Urinary bladder (tissue), 4 donors: ENCODE results near the gene BLTP2. TPM values are rescaled to one million over a fixed set of nuclear protein-coding genes. Genes with fewer than 3 reads are reported as not detected.

ENCODE experiments used
- DNase-seq: peaks from one replicate; pipeline ENCODE4 v3.0.0-alpha.2; 2015; ENCODE audit errors: extremely low spot score
- H3K27ac ChIP-seq: one replicate; pipeline ENCODE4 v1.5.1; 2013; ENCODE audit warnings: low read depth, mild to moderate bottlenecking, moderate library complexity
- H3K36me3 ChIP-seq: one replicate; pipeline ENCODE4 v1.6.1; 2013; ENCODE audit warnings: mild to moderate bottlenecking, moderate library complexity; ENCODE audit not compliant: insufficient read depth
- H3K4me1 ChIP-seq: one replicate; pipeline ENCODE4 v1.6.1; 2013; ENCODE audit warnings: mild to moderate bottlenecking, moderate library complexity; ENCODE audit not compliant: insufficient read depth
- H3K4me3 ChIP-seq: one replicate; pipeline ENCODE4 v1.5.1; 2013; ENCODE audit warnings: low read depth, low read length
- WGBS: extraction: QIAGEN DNeasy Blood & Tissue Kit; methylation state at CpG from one replicate; pipeline ENCODE4 v1.1.7; 2013; 5-methylcytosine and 5-hydroxymethylcytosine counted together
- polyA plus RNA-seq: library from polyadenylated mRNA; stranded (reverse); fragments of 200-250 nt; gene quantifications from one replicate; pipeline ENCODE4 v1.2.3, GENCODE V29; 2013
- total RNA-seq: library from RNA; depleted of rRNA; stranded (reverse); fragments of >200 nt; gene quantifications from one replicate; pipeline ENCODE4 v1.2.3, GENCODE V29; 2014
- donor health status: healthy with polysubstance abuse.
- donor health status: healthy.

The BLTP2 gene
- total RNA-seq = 66.6 TPM
- polyA plus RNA-seq = 42.1 TPM

GRCh38 chr17:28644787-28645575 lies at the start of gene BLTP2:
BLTP2 (minus strand) TSS chr17:28645158; CDS start chr17:28645056, 102 bp downstream.
- H3K36me3 ChIP-seq = no peaks in the 10 kb centered on the region
- 1% methylated on average over 88 of the region's 89 CpGs for WGBS
- peak within 1 kb of the TSS; percentile 97 for H3K4me3 ChIP-seq

GRCh38 chr17:28693869-28694268 lies 48.9 kb upstream of the BLTP2 start:
- Histone ChIP-seq H3K27ac (no peak overlapping the region), H3K36me3 (peaks cover 15% of the 10 kb centered on the region), H3K4me3 (no peak overlapping the region), H3K4me1 (no peaks in the 10 kb centered on the region)
- WGBS = 96% methylated on average over 1 of the region's 1 CpG
- DNase-seq = no peak

More at GRCh38 chr17:28644787-28645575, at the start of gene BLTP2:
- peak; percentile 89 for DNase-seq
- H3K27ac ChIP-seq = peak within 1 kb of the TSS; percentile 91
- H3K4me1 ChIP-seq = no peaks in the 10 kb centered on the region

- peaks cover 19% of the 10 kb centered on the region for H3K36me3 ChIP-seq
- WGBS = 97% methylated on average over 3 of the region's 3 CpGs
- H3K27ac ChIP-seq = no peak overlapping the region
- DNase-seq = no peak
- H3K4me1 ChIP-seq = no peaks in the 10 kb centered on the region
- H3K4me3 ChIP-seq = no peak overlapping the region
Measured at GRCh38 chr17:28689011-28689410, 44.1 kb upstream of the BLTP2 start.

GRCh38 chr17:28688481-28688880 lies 43.5 kb upstream of the BLTP2 start:
- DNase-seq = no peak
- H3K27ac ChIP-seq = no peak overlapping the region
- H3K4me3 ChIP-seq = no peak overlapping the region
- H3K4me1 ChIP-seq = no peaks in the 10 kb centered on the region
- 96% methylated on average over 4 of the region's 4 CpGs for WGBS
- peaks cover 19% of the 10 kb centered on the region for H3K36me3 ChIP-seq

GRCh38 chr17:28686296-28686695 lies 41.3 kb upstream of the BLTP2 start:
- Histone ChIP-seq H3K4me3 (no peak overlapping the region), H3K4me1 (no peaks in the 10 kb centered on the region), H3K27ac (no peak overlapping the region), H3K36me3 (peaks cover 22% of the 10 kb centered on the region)
- DNase-seq = no peak
- 94% methylated on average over 4 of the region's 4 CpGs for WGBS

- Histone ChIP-seq H3K4me3 (no peak overlapping the region), H3K4me1 (no peaks in the 10 kb centered on the region), H3K27ac (no peak overlapping the region), H3K36me3 (peaks cover 17% of the 10 kb centered on the region)
- 89% methylated on average over 5 of the region's 5 CpGs for WGBS
- DNase-seq = no peak
Measured at GRCh38 chr17:28685366-28685765, 40.4 kb upstream of the BLTP2 start.

- WGBS = 27% methylated on average over 3 of the region's 3 CpGs
- Histone ChIP-seq H3K4me3 (no peak overlapping the region), H3K4me1 (no peaks in the 10 kb centered on the region), H3K27ac (no peak overlapping the region), H3K36me3 (peaks cover 17% of the 10 kb centered on the region)
- no peak for DNase-seq
Measured at GRCh38 chr17:28684963-28685362, 40.0 kb upstream of the BLTP2 start.

- no peak for DNase-seq
- 92% methylated on average over 11 of the region's 11 CpGs for WGBS
- H3K36me3 ChIP-seq = peaks cover 16% of the 10 kb centered on the region
Measured at GRCh38 chr17:28682655-28683054, 37.7 kb upstream of the BLTP2 start.

GRCh38 chr17:28675980-28676379 lies 31.0 kb upstream of the BLTP2 start:
- 88% methylated on average over 7 of the region's 7 CpGs for WGBS
- H3K36me3 ChIP-seq = peaks cover 6% of the 10 kb centered on the region
- H3K4me3 ChIP-seq = no peak overlapping the region
- no peaks in the 10 kb centered on the region for H3K4me1 ChIP-seq
- no peak for DNase-seq
- no peak overlapping the region for H3K27ac ChIP-seq

More at GRCh38 chr17:28682655-28683054, 37.7 kb upstream of the BLTP2 start:
- no peaks in the 10 kb centered on the region for H3K4me1 ChIP-seq
- no peak overlapping the region for H3K27ac ChIP-seq
- no peak overlapping the region for H3K4me3 ChIP-seq

GRCh38 chr17:28675490-28675889 lies 30.5 kb upstream of the BLTP2 start:
- 78% methylated on average over 3 of the region's 3 CpGs for WGBS
- H3K27ac ChIP-seq = no peak overlapping the region
- H3K4me3 ChIP-seq = no peak overlapping the region
- H3K4me1 ChIP-seq = no peaks in the 10 kb centered on the region
- no peak for DNase-seq
- peaks cover 7% of the 10 kb centered on the region for H3K36me3 ChIP-seq

GRCh38 chr17:28669918-28670317 lies 25.0 kb upstream of the BLTP2 start:
- Histone ChIP-seq H3K4me1 (no peaks in the 10 kb centered on the region), H3K36me3 (peaks cover 2% of the 10 kb centered on the region), H3K27ac (no peak overlapping the region), H3K4me3 (no peak overlapping the region)
- WGBS = 96% methylated on average over 1 of the region's 1 CpG
- DNase-seq = no peak

- H3K4me1 ChIP-seq = peaks cover 5% of the 10 kb centered on the region
- peaks cover 2% of the 10 kb centered on the region for H3K36me3 ChIP-seq
- H3K27ac ChIP-seq = no peak overlapping the region
- DNase-seq = no peak
- no peak overlapping the region for H3K4me3 ChIP-seq
- 80% methylated on average over 1 of the region's 1 CpG for WGBS
Measured at GRCh38 chr17:28667870-28668269, 22.9 kb upstream of the BLTP2 start.

GRCh38 chr17:28665994-28666393 lies 21.0 kb upstream of the BLTP2 start:
- Histone ChIP-seq H3K4me1 (peaks cover 5% of the 10 kb centered on the region), H3K36me3 (peaks cover 1% of the 10 kb centered on the region)
- WGBS = 81% methylated on average over 2 of the region's 2 CpGs

GRCh38 chr17:28663723-28664122 lies 18.8 kb upstream of the BLTP2 start:
- DNase-seq = no peak
- Histone ChIP-seq H3K36me3 (peaks cover 2% of the 10 kb centered on the region), H3K4me1 (peaks cover 5% of the 10 kb centered on the region), H3K4me3 (no peak overlapping the region), H3K27ac (no peak overlapping the region)

More at GRCh38 chr17:28665994-28666393, 21.0 kb upstream of the BLTP2 start:
- no peak overlapping the region for H3K4me3 ChIP-seq
- DNase-seq = no peak
- no peak overlapping the region for H3K27ac ChIP-seq
